Neural cell (in vitro differentiated cells): Measurements from ENCODE around the gene EYA2. TPM values are rescaled to one million over a fixed set of nuclear protein-coding genes. Genes with fewer than 3 reads are reported as not detected.

Source experiments
- H2AFZ ChIP-seq: fragments of 200-600, 300-800 bp; sonication (generic), shearing (Covaris generic); 2 replicates; pipeline ENCODE4 v1.6.0; 2014; ENCODE audit warnings: low read depth, mild to moderate bottlenecking, antibody characterized with exemption, low read length, moderate library complexity
- H3F3A ChIP-seq: fragments of 200-600 bp; shearing (Covaris generic); 2 replicates; pipeline ENCODE4 v1.6.1; 2016; ENCODE audit warnings: mild to moderate bottlenecking, moderate library complexity, mixed read lengths, antibody characterized with exemption, low read length; ENCODE audit not compliant: insufficient read depth, poor library complexity, severe bottlenecking
- H3K27ac ChIP-seq: fragments of 200-600, 300-800 bp; sonication (generic), shearing (Covaris generic); 2 replicates; pipeline ENCODE4 v1.5.1; 2014; ENCODE audit warnings: mild to moderate bottlenecking, low read length, moderate library complexity
- H3K27me3 ChIP-seq: fragments of 300-800, 200-600 bp; sonication (generic), shearing (Covaris generic); 2 replicates; pipeline ENCODE4 v1.6.0; 2014; ENCODE audit warnings: mild to moderate bottlenecking, low read depth, low read length, moderate library complexity; ENCODE audit not compliant: insufficient read depth
- H3K36me3 ChIP-seq: fragments of 300-800, 200-600 bp; sonication (generic), shearing (Covaris generic); 2 replicates; pipeline ENCODE4 v1.5.1; 2014; ENCODE audit warnings: mild to moderate bottlenecking, antibody characterized with exemption, low read length, moderate library complexity; ENCODE audit not compliant: insufficient read depth
- H3K4me2 ChIP-seq: fragments of 300-800, 200-600 bp; sonication (generic), shearing (Covaris generic); 2 replicates; pipeline ENCODE4 v1.6.0; 2014; ENCODE audit warnings: mild to moderate bottlenecking, low read length
- H3K4me3 ChIP-seq: fragments of 300-800, 200-600 bp; sonication (generic), shearing (Covaris generic); 2 replicates; pipeline ENCODE4 v1.5.1; 2014; ENCODE audit warnings: mild to moderate bottlenecking, low read length, moderate library complexity
- H3K79me2 ChIP-seq: fragments of 200-600 bp; shearing (Covaris generic); replicated peaks from 2 replicates; pipeline ENCODE4 v1.6.0; 2014; ENCODE audit warnings: mild to moderate bottlenecking, low read length, moderate library complexity; ENCODE audit not compliant: insufficient read depth
- H3K9ac ChIP-seq: fragments of 300-800, 200-600 bp; sonication (generic), shearing (Covaris generic); 2 replicates; pipeline ENCODE4 v1.6.1; 2016; ENCODE audit warnings: mild to moderate bottlenecking, low read length, mixed read lengths
- H3K9me2 ChIP-seq: fragments of 200-600 bp; shearing (Covaris generic); 2 replicates; pipeline ENCODE4 v1.6.1; 2016; ENCODE audit warnings: mild to moderate bottlenecking, low read length, mixed read lengths; ENCODE audit not compliant: insufficient read depth
- H3K9me3 ChIP-seq: fragments of 200-600, 300-800 bp; sonication (generic), shearing (Covaris generic); 2 replicates; pipeline ENCODE4 v1.6.1; 2016; ENCODE audit warnings: mild to moderate bottlenecking, mixed run types, low read length, moderate library complexity, mixed read lengths
- H4K20me1 ChIP-seq: fragments of 200-600 bp; shearing (Covaris generic); 2 replicates; pipeline ENCODE4 v1.6.1; 2016; ENCODE audit warnings: mild to moderate bottlenecking, mixed run types; ENCODE audit not compliant: insufficient read depth
- EP300 ChIP-seq: fragments of 450-650 bp; conservative IDR thresholded peaks from 2 replicates; pipeline ENCODE4 v1.6.1; 2014; ENCODE audit warnings: antibody characterized with exemption, mild to moderate bottlenecking, moderate library complexity; ENCODE audit not compliant: poor library complexity, severe bottlenecking
- EZH2 ChIP-seq: fragments of 200-600, 300-800 bp; shearing (Covaris generic), sonication (generic); IDR thresholded peaks from 2 replicates; pipeline ENCODE4 v1.6.1; 2014; ENCODE audit warnings: antibody characterized with exemption, low read length, borderline replicate concordance, mild to moderate bottlenecking; ENCODE audit not compliant: insufficient read depth, poor library complexity, severe bottlenecking
- MXI1 ChIP-seq: fragments of 450-650 bp; conservative IDR thresholded peaks from 2 replicates; pipeline ENCODE4 v1.6.1; 2014; ENCODE audit warnings: antibody characterized with exemption, mild to moderate bottlenecking; ENCODE audit not compliant: poor library complexity, severe bottlenecking
- POLR2AphosphoS5 ChIP-seq: IDR thresholded peaks from 2 replicates; pipeline ENCODE4 v1.6.1; 2012
- RAD21 ChIP-seq: fragments of 450-650 bp; conservative IDR thresholded peaks from 2 replicates; pipeline ENCODE4 v1.6.1; 2014; ENCODE audit warnings: antibody characterized with exemption, mild to moderate bottlenecking, moderate library complexity
- SMC3 ChIP-seq: fragments of 450-650 bp; conservative IDR thresholded peaks from 2 replicates; pipeline ENCODE4 v1.6.1; 2014; ENCODE audit warnings: antibody characterized with exemption, mild to moderate bottlenecking, moderate library complexity; ENCODE audit not compliant: poor library complexity
- TAF1 ChIP-seq: IDR thresholded peaks from 2 replicates; pipeline ENCODE4 v1.6.1; 2012; ENCODE audit warnings: low read depth
- polyA plus RNA-seq: library from polyadenylated mRNA; depleted of rRNA; stranded (reverse); fragments of >200 nt; gene quantifications from 2 replicates; pipeline ENCODE4 v1.2.3, GENCODE V29; 2014
- TF ChIP-seq, protein P1 (sequence below): fragments of 450-650 bp; IDR thresholded peaks from 2 replicates; pipeline ENCODE4 v1.5.1; 2014; ENCODE audit warnings: antibody characterized with exemption, mild to moderate bottlenecking, moderate library complexity; ENCODE audit not compliant: poor library complexity, severe bottlenecking
- TF ChIP-seq, protein P2 (sequence below): IDR thresholded peaks from 2 replicates; pipeline ENCODE4 v1.6.1; 2012; ENCODE audit warnings: borderline replicate concordance

EYA2 gene
- polyA plus RNA-seq, 1 donor from 2014 or later, result 0.88 TPM

DNA sequence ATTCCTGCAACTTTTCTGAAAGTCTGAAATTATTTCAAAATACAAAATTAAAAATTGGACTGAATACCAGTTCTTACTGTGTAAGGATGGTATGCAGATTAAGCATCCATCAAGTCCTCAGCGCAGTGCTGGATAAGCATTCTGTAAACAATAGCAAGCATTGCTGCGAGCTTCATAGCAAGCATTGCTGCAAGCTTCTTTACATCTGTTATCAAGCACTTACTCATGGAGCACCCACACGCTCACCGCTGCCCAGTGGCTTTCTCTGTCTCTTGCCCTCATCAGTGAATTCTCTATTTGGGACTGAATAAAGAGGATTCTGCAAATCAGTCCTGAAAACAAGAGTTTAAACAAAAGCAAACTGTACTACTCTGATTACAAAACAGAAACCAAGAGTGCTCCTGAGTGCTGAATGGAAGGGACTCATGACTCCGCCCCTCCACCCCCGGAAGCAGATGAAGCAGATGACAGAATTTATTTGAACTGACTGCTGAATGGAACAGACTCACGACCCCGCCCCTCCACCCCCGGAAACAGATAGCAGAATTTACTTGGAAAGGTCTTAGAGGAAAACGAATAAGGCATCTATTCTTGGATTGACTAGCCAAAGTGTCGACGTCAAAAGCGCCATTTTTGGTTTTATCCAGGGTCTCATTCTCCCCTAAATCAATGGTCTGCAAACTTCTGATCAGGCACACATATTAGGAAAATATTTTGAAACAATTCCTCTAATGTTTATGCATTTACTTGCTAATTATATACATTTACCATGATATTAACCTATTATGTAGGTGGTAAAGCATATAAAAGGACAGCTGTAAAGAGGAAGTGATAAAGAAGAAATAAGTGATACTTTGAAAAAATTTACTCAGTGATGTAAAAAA, 22.1 kb upstream of the EYA2 start:
- no peaks in the 10 kb centered on the region for H3K27me3 ChIP-seq
- H3K27ac ChIP-seq, result no peak overlapping the region
- no peaks in the 10 kb centered on the region for H3K79me2 ChIP-seq
- H3K4me3 ChIP-seq, result no peak overlapping the region
- no peak overlapping the region for H2AFZ ChIP-seq
- H3K9me2 ChIP-seq, result no peaks in the 10 kb centered on the region
- H3K9me3 ChIP-seq, result peaks cover 3% of the 10 kb centered on the region
- H3K36me3 ChIP-seq, result no peaks in the 10 kb centered on the region
- H3K4me2 ChIP-seq, result no peak overlapping the region
- H3K9ac ChIP-seq, result no peak overlapping the region
- no peaks in the 10 kb centered on the region for H3F3A ChIP-seq
- no peaks in the 10 kb centered on the region for H4K20me1 ChIP-seq
- TF ChIP-seq POLR2AphosphoS5 (no peak), SMC3 (no peak), EP300 (no peak), MXI1 (no peak), TAF1 (no peak), RAD21 (no peak), EZH2 (no peak)
- TF ChIP-seq, protein P1, sequence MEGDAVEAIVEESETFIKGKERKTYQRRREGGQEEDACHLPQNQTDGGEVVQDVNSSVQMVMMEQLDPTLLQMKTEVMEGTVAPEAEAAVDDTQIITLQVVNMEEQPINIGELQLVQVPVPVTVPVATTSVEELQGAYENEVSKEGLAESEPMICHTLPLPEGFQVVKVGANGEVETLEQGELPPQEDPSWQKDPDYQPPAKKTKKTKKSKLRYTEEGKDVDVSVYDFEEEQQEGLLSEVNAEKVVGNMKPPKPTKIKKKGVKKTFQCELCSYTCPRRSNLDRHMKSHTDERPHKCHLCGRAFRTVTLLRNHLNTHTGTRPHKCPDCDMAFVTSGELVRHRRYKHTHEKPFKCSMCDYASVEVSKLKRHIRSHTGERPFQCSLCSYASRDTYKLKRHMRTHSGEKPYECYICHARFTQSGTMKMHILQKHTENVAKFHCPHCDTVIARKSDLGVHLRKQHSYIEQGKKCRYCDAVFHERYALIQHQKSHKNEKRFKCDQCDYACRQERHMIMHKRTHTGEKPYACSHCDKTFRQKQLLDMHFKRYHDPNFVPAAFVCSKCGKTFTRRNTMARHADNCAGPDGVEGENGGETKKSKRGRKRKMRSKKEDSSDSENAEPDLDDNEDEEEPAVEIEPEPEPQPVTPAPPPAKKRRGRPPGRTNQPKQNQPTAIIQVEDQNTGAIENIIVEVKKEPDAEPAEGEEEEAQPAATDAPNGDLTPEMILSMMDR, result no peak
- TF ChIP-seq, protein P2, sequence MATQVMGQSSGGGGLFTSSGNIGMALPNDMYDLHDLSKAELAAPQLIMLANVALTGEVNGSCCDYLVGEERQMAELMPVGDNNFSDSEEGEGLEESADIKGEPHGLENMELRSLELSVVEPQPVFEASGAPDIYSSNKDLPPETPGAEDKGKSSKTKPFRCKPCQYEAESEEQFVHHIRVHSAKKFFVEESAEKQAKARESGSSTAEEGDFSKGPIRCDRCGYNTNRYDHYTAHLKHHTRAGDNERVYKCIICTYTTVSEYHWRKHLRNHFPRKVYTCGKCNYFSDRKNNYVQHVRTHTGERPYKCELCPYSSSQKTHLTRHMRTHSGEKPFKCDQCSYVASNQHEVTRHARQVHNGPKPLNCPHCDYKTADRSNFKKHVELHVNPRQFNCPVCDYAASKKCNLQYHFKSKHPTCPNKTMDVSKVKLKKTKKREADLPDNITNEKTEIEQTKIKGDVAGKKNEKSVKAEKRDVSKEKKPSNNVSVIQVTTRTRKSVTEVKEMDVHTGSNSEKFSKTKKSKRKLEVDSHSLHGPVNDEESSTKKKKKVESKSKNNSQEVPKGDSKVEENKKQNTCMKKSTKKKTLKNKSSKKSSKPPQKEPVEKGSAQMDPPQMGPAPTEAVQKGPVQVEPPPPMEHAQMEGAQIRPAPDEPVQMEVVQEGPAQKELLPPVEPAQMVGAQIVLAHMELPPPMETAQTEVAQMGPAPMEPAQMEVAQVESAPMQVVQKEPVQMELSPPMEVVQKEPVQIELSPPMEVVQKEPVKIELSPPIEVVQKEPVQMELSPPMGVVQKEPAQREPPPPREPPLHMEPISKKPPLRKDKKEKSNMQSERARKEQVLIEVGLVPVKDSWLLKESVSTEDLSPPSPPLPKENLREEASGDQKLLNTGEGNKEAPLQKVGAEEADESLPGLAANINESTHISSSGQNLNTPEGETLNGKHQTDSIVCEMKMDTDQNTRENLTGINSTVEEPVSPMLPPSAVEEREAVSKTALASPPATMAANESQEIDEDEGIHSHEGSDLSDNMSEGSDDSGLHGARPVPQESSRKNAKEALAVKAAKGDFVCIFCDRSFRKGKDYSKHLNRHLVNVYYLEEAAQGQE, result no peak

DNA sequence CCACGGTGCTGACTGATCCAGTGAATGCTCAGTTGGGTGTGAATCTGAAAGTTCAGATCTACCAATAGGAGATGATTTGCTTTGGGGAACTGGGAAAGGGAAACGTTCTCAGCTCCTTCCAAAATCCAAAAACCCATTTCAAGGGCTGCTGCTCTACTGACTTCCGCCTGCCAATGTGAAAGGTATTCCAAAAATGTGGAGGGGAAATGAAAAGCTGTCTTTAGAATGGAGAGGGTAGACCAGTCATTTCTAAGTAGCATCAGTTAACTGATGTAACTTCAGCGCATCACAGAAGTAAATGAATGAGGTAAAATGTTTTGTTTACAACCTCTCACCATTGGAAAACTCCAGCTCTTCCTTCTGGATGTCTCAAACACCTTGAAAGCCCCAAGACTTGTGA, 19.6 kb upstream of the EYA2 start:
- H3K9ac ChIP-seq, result no peak overlapping the region
- H3K36me3 ChIP-seq, result no peaks in the 10 kb centered on the region
- no peak overlapping the region for H3K27ac ChIP-seq
- no peak overlapping the region for H3K4me3 ChIP-seq
- H3K79me2 ChIP-seq, result no peaks in the 10 kb centered on the region
- H3K4me2 ChIP-seq, result no peak overlapping the region
- H3K27me3 ChIP-seq, result no peaks in the 10 kb centered on the region
- TF ChIP-seq MXI1 (no peak), EP300 (no peak), RAD21 (no peak), EZH2 (no peak), TAF1 (no peak), POLR2AphosphoS5 (no peak), SMC3 (no peak)
- TF ChIP-seq, protein P2, result no peak
- TF ChIP-seq, protein P1, result no peak
- no peaks in the 10 kb centered on the region for H4K20me1 ChIP-seq
- no peaks in the 10 kb centered on the region for H3F3A ChIP-seq
- no peaks in the 10 kb centered on the region for H3K9me2 ChIP-seq
- no peaks in the 10 kb centered on the region for H3K9me3 ChIP-seq
- H2AFZ ChIP-seq, result no peak overlapping the region
